ENCODE measurements around the gene C1orf167.

C1orf167 gene

GRCh38 chr1:11784256-11784992 is 22.4 kb downstream of the C1orf167 start:
- DNase-seq (ENCODE audit: low spot score) = no peak

- peak; percentile 49 for DNase-seq (ENCODE audit: low spot score)
These were observed 23.2 kb downstream of the C1orf167 start for GRCh38 chr1:11784993-11785769.

- no peak for DNase-seq (ENCODE audit: low spot score)
These were observed 24.2 kb downstream of the C1orf167 start for GRCh38 chr1:11786168-11786567.

GRCh38 chr1:11787251-11787803 is 25.3 kb downstream of the C1orf167 start:
- DNase-seq (ENCODE audit: low spot score) = peak; percentile 9

- no peak for DNase-seq (ENCODE audit: low spot score)
These were observed 25.9 kb downstream of the C1orf167 start for GRCh38 chr1:11787804-11788436.

GRCh38 chr1:11788549-11789053 is 26.6 kb downstream of the C1orf167 start:
- no peak for DNase-seq (ENCODE audit: low spot score)

- no peak for DNase-seq (ENCODE audit: low spot score)
These were observed 27.4 kb downstream of the C1orf167 start for GRCh38 chr1:11789126-11790067.

- DNase-seq (ENCODE audit: low spot score) = no peak
These were observed 28.3 kb downstream of the C1orf167 start for GRCh38 chr1:11790101-11790879.

- DNase-seq (ENCODE audit: low spot score) = peak; percentile 59
These were observed 29.1 kb downstream of the C1orf167 start for GRCh38 chr1:11790880-11791715.

GRCh38 chr1:11792106-11792505 is 30.1 kb downstream of the C1orf167 start:
- DNase-seq (ENCODE audit: low spot score) = no peak

- no peak for DNase-seq (ENCODE audit: low spot score)
These were observed 31.8 kb downstream of the C1orf167 start for GRCh38 chr1:11793819-11794218.

GRCh38 chr1:11794446-11795237 is 32.6 kb downstream of the C1orf167 start:
- no peak for DNase-seq (ENCODE audit: low spot score)

GRCh38 chr1:11795238-11795890 is 33.4 kb downstream of the C1orf167 start:
- no peak for DNase-seq (ENCODE audit: low spot score)

- DNase-seq (ENCODE audit: low spot score) = no peak
These were observed 34.2 kb downstream of the C1orf167 start for GRCh38 chr1:11796036-11796828.

- DNase-seq (ENCODE audit: low spot score) = no peak
These were observed 35.7 kb downstream of the C1orf167 start for GRCh38 chr1:11797525-11798216.

- DNase-seq (ENCODE audit: low spot score) = no peak
These were observed 37.1 kb downstream of the C1orf167 start for GRCh38 chr1:11799099-11799498.

- no peak for DNase-seq (ENCODE audit: low spot score)
These were observed 37.9 kb downstream of the C1orf167 start for GRCh38 chr1:11799896-11800295.
